H9 (cell line): ENCODE results near the gene MSANTD1. TPM values are rescaled to one million over a fixed set of nuclear protein-coding genes. Genes with fewer than 3 reads are reported as not detected.

Experiments used
- DNase-seq: peaks from one replicate; pipeline ENCODE4 v3.0.0-alpha.2; 2017
- H2AFZ ChIP-seq: one replicate; pipeline ENCODE4 v1.6.1; 2013; ENCODE audit warnings: mild to moderate bottlenecking, low read length, control low read depth, moderate library complexity
- H2AK5ac ChIP-seq: 2 replicates; pipeline ENCODE4 v1.6.1; 2013; ENCODE audit warnings: low read length, control low read depth, mixed read lengths; ENCODE audit not compliant: insufficient read length
- H2BK120ac ChIP-seq: one replicate; pipeline ENCODE4 v1.6.1; 2013; ENCODE audit warnings: low read depth, mild to moderate bottlenecking, low read length, control low read depth, inconsistent platforms; ENCODE audit not compliant: poor library complexity, severe bottlenecking
- H2BK12ac ChIP-seq: 2 replicates; pipeline ENCODE4 v1.6.1; 2013; ENCODE audit warnings: low read length, control low read depth, mixed read lengths, low read depth; ENCODE audit not compliant: insufficient read length
- H2BK15ac ChIP-seq: 2 replicates; pipeline ENCODE4 v1.6.1; 2013; ENCODE audit warnings: low read depth, low read length, control low read depth
- H2BK20ac ChIP-seq: one replicate; pipeline ENCODE4 v1.6.1; 2013; ENCODE audit warnings: low read depth, mild to moderate bottlenecking, low read length, control low read depth, inconsistent platforms; ENCODE audit not compliant: poor library complexity, severe bottlenecking
- H2BK5ac ChIP-seq: 2 replicates; pipeline ENCODE4 v1.6.1; 2013; ENCODE audit warnings: low read length, control low read depth, mixed read lengths; ENCODE audit not compliant: insufficient read length
- H3K14ac ChIP-seq: 2 replicates; pipeline ENCODE4 v1.6.1; 2013; ENCODE audit warnings: low read length, control low read depth; ENCODE audit not compliant: insufficient read depth
- H3K18ac ChIP-seq: 2 replicates; pipeline ENCODE4 v1.6.1; 2013; ENCODE audit warnings: low read depth, mild to moderate bottlenecking, mixed read lengths, low read length, control low read depth; ENCODE audit not compliant: insufficient read length
- H3K23ac ChIP-seq: 2 replicates; pipeline ENCODE4 v1.6.1; 2013; ENCODE audit warnings: low read length, control low read depth, mixed read lengths, low read depth; ENCODE audit not compliant: insufficient read length
- H3K23me2 ChIP-seq: 2 replicates; pipeline ENCODE4 v1.6.1; 2013; ENCODE audit warnings: low read depth, mild to moderate bottlenecking, mixed read lengths, low read length, control low read depth; ENCODE audit not compliant: insufficient read length, poor library complexity, severe bottlenecking
- H3K27ac ChIP-seq: 2 replicates; pipeline ENCODE4 v1.5.1; 2013; ENCODE audit warnings: low read length, control low read depth, mixed read lengths, low read depth; ENCODE audit not compliant: insufficient read length
- H3K27me3 ChIP-seq: 2 replicates; pipeline ENCODE4 v1.6.1; 2013; ENCODE audit warnings: low read length, control low read depth, inconsistent platforms; ENCODE audit not compliant: insufficient read depth
- H3K4ac ChIP-seq: 2 replicates; pipeline ENCODE4 v1.6.1; 2013; ENCODE audit warnings: low read depth, mild to moderate bottlenecking, control low read depth, inconsistent platforms, low read length, moderate library complexity
- H3K4me1 ChIP-seq: 2 replicates; pipeline ENCODE4 v1.6.1; 2013; ENCODE audit warnings: low read length, control low read depth, inconsistent platforms; ENCODE audit not compliant: insufficient read depth
- H3K4me2 ChIP-seq: 2 replicates; pipeline ENCODE4 v1.6.1; 2013; ENCODE audit warnings: low read length, control low read depth, mixed read lengths; ENCODE audit not compliant: insufficient read length, insufficient read depth
- H3K56ac ChIP-seq: 2 replicates; pipeline ENCODE4 v1.6.1; 2013; ENCODE audit warnings: low read depth, mild to moderate bottlenecking, mixed read lengths, low read length, control low read depth; ENCODE audit not compliant: insufficient read length
- H3K79me1 ChIP-seq: 2 replicates; pipeline ENCODE4 v1.6.1; 2013; ENCODE audit warnings: low read depth, mild to moderate bottlenecking, moderate library complexity, low read length, control low read depth, inconsistent platforms; ENCODE audit not compliant: insufficient read depth, poor library complexity, severe bottlenecking
- H3K79me2 ChIP-seq: 2 replicates; pipeline ENCODE4 v1.6.1; 2013; ENCODE audit warnings: low read length, control low read depth, inconsistent platforms; ENCODE audit not compliant: insufficient read depth
- H3K9ac ChIP-seq: 2 replicates; pipeline ENCODE4 v1.6.1; 2013; ENCODE audit warnings: low read length, control low read depth, mixed read lengths; ENCODE audit not compliant: insufficient read length; ENCODE audit errors: extremely low read depth
- H3K9me3 ChIP-seq: one replicate; pipeline ENCODE4 v1.6.1; 2013; ENCODE audit warnings: low read depth, low read length, inconsistent platforms; ENCODE audit not compliant: control insufficient read depth
- H3T11ph ChIP-seq: one replicate; pipeline ENCODE4 v1.6.1; 2013; ENCODE audit warnings: mild to moderate bottlenecking, low read length, control low read depth, inconsistent platforms
- H4K20me1 ChIP-seq: one replicate; pipeline ENCODE4 v1.6.1; 2013; ENCODE audit not compliant: control insufficient read depth, insufficient read length, insufficient read depth
- H4K5ac ChIP-seq: 2 replicates; pipeline ENCODE4 v1.6.1; 2013; ENCODE audit warnings: low read depth, mild to moderate bottlenecking, mixed read lengths, low read length, control low read depth; ENCODE audit not compliant: insufficient read length
- H4K8ac ChIP-seq: replicated peaks from 2 replicates; pipeline ENCODE4 v1.6.1; 2013; ENCODE audit warnings: low read length, control low read depth, mixed read lengths, low read depth; ENCODE audit not compliant: insufficient read length
- H4K91ac ChIP-seq: 2 replicates; pipeline ENCODE4 v1.6.1; 2013; ENCODE audit warnings: low read depth, mild to moderate bottlenecking, moderate library complexity, mixed read lengths, low read length, control low read depth; ENCODE audit not compliant: insufficient read length
- H3K27ac Mint-ChIP-seq, 3 experiments: 2 replicates in 2 of 3; 3 replicates in 1 of 3; pipeline ENCODE4 v1.8.0; 2020 to 2021; ENCODE audit warnings: mixed read lengths in 3 of 3, mild to moderate bottlenecking in 1 of 3, moderate library complexity in 1 of 3
- H3K27me3 Mint-ChIP-seq: 2 replicates; pipeline ENCODE4 v1.8.0; 2021; ENCODE audit warnings: low read depth, mild to moderate bottlenecking, moderate library complexity, mixed read lengths
- H3K36me3 Mint-ChIP-seq, 3 experiments: 2 replicates in 2 of 3; 3 replicates in 1 of 3; pipeline ENCODE4 v1.8.0; 2020 to 2021; ENCODE audit warnings: low read depth in 3 of 3, mixed read lengths in 3 of 3; ENCODE audit not compliant: insufficient read depth in 1 of 3
- H3K4me1 Mint-ChIP-seq, 2 experiments: 2 replicates each; pipeline ENCODE4 v1.8.0; 2020; ENCODE audit warnings: mixed read lengths in 2 of 2
- H3K4me3 Mint-ChIP-seq, 2 experiments: 2 replicates in 1 of 2; 3 replicates in 1 of 2; pipeline ENCODE4 v1.8.0; 2020 to 2021; ENCODE audit warnings: mild to moderate bottlenecking in 2 of 2, mixed read lengths in 2 of 2, moderate library complexity in 1 of 2
- H3K9me3 Mint-ChIP-seq, 2 experiments: 2 replicates in 1 of 2; 3 replicates in 1 of 2; pipeline ENCODE4 v1.8.0; 2020; ENCODE audit warnings: mild to moderate bottlenecking in 2 of 2, mixed read lengths in 2 of 2, moderate library complexity in 1 of 2
- CTCF ChIP-seq: fragments of 200-600 bp; sonication (generic); conservative IDR thresholded peaks from 3 replicates; pipeline ENCODE4 v1.8.0; 2021; ENCODE audit warnings: antibody characterized with exemption, mild to moderate bottlenecking
- WGBS: extraction: QIAGEN DNeasy Blood & Tissue Kit; methylation state at CpG from one replicate; pipeline ENCODE4 v1.1.7; 2013; ENCODE audit warnings: missing lambda C conversion rate, low lambda C conversion rate, mixed read lengths; ENCODE audit not compliant: insufficient read length; ENCODE audit errors: extremely low coverage; 5-methylcytosine and 5-hydroxymethylcytosine counted together
- total RNA-seq: library from RNA; stranded (reverse); gene quantifications from 2 replicates; pipeline ENCODE4 v1.2.1, GENCODE V29; 2021

Gene MSANTD1
- total RNA-seq, 1 experiment from 2014 or later, result 0.83 TPM

GRCh38 chr4:3268395-3269104 is 19.6 kb downstream of the MSANTD1 start:
- peaks cover 4 to 14% of the 10 kb centered on the region in 2 experiments; a peak in 3 of 4 replicates for H3K4me1 Mint-ChIP-seq
- no peak overlapping the region for H2BK5ac ChIP-seq
- H3K56ac ChIP-seq, result no peak overlapping the region
- no peak overlapping the region for H4K91ac ChIP-seq
- peaks cover 13% of the 10 kb centered on the region for H3K27me3 Mint-ChIP-seq
- no peak overlapping the region for H2BK120ac ChIP-seq
- no peak for DNase-seq
- H3K4me2 ChIP-seq, result no peak overlapping the region
- no peak overlapping the region; the same call in 1 of the 2 replicates for H3K14ac ChIP-seq
- H4K5ac ChIP-seq, result no peak overlapping the region
- no peak overlapping the region for H3K23ac ChIP-seq
- H2AK5ac ChIP-seq, result no peak overlapping the region
- H3T11ph ChIP-seq, result no peak overlapping the region
- no peaks in the 10 kb centered on the region for H3K36me3 Mint-ChIP-seq
- no peaks in the 10 kb centered on the region; the same call in 1 of the 2 replicates for H3K27me3 ChIP-seq
- no peak overlapping the region for H2BK15ac ChIP-seq
- H3K23me2 ChIP-seq, result no peaks in the 10 kb centered on the region
- H3K4me1 ChIP-seq, result no peaks in the 10 kb centered on the region
- no peaks in the 10 kb centered on the region for H3K9me3 Mint-ChIP-seq
- H4K8ac ChIP-seq, result no peak overlapping the region
- H3K27ac ChIP-seq, result no peak overlapping the region
- no CpG with 5 or more reads among the region's 17 CpGs for WGBS
- no peaks in the 10 kb centered on the region for H3K79me2 ChIP-seq
- no peak overlapping the region for H2BK12ac ChIP-seq
- H3K18ac ChIP-seq, result no peak overlapping the region
- H2BK20ac ChIP-seq, result no peak overlapping the region
- no peak for TF ChIP-seq CTCF
- H2AFZ ChIP-seq, result no peak overlapping the region
- H3K4ac ChIP-seq, result no peak overlapping the region
- no peak overlapping the region for H3K27ac Mint-ChIP-seq
- no peaks in the 10 kb centered on the region for H3K79me1 ChIP-seq
- no peak overlapping the region for H3K9ac ChIP-seq
- H3K4me3 Mint-ChIP-seq, result no peak overlapping the region
- no peaks in the 10 kb centered on the region for H3K9me3 ChIP-seq
- H4K20me1 ChIP-seq, result no peaks in the 10 kb centered on the region
